GM23338 (cell line): ENCODE data around the gene GATAD2A.

Experiments
- CREB1 ChIP-seq: fragments of 250-450 bp; sonication (Bioruptor Pico); IDR thresholded peaks from 2 replicates; pipeline ENCODE4 v1.5.0; 2020; ENCODE audit warnings: low read depth, mild to moderate bottlenecking, moderate library complexity
- EZH2 ChIP-seq: fragments of 200-600 bp; sonication (generic); IDR thresholded peaks from one replicate; pipeline ENCODE4 v1.8.0; 2017; ENCODE audit warnings: antibody characterized with exemption, mild to moderate bottlenecking, low read depth; ENCODE audit not compliant: unreplicated experiment
- EZH2phosphoT487 ChIP-seq: fragments of 200-600 bp; sonication (generic); IDR thresholded peaks from one replicate; pipeline ENCODE4 v1.8.1; 2018; ENCODE audit warnings: antibody characterized with exemption; ENCODE audit not compliant: unreplicated experiment
- JUNB ChIP-seq: IDR thresholded peaks from one replicate; pipeline ENCODE4 v1.6.1; 2016; ENCODE audit warnings: antibody characterized with exemption; ENCODE audit not compliant: unreplicated experiment
- NANOG ChIP-seq: IDR thresholded peaks from 2 replicates; pipeline ENCODE4 v1.6.1; 2016; ENCODE audit warnings: antibody characterized with exemption, borderline replicate concordance
- POLR2AphosphoS5 ChIP-seq: IDR thresholded peaks from 2 replicates; pipeline ENCODE4 v1.6.1; 2016; ENCODE audit warnings: antibody characterized with exemption, low read depth
- STAT1 ChIP-seq: IDR thresholded peaks from one replicate; pipeline ENCODE4 v1.6.1; 2016; ENCODE audit warnings: antibody characterized with exemption; ENCODE audit not compliant: unreplicated experiment
- ZNF114 ChIP-seq: fragments of 250-450 bp; sonication (Bioruptor Pico); IDR thresholded peaks from 2 replicates; pipeline ENCODE4 v1.5.0; 2020; ENCODE audit warnings: mild to moderate bottlenecking, moderate library complexity
- ZNF331 ChIP-seq: fragments of 250-450 bp; sonication (Bioruptor Pico); IDR thresholded peaks from 2 replicates; pipeline ENCODE4 v1.5.0; 2020; ENCODE audit warnings: low read depth, mild to moderate bottlenecking, moderate library complexity
- TF ChIP-seq, protein P1 (sequence below), 2 experiments: fragments of 200-600 bp in 1 of 2; sonication (generic) in 1 of 2; conservative IDR thresholded peaks; 2 replicates each; pipeline versions ENCODE4 v1.5.1 to v1.6.1; 2016 to 2017; ENCODE audit warnings: antibody characterized with exemption in 2 of 2, low read depth in 2 of 2, mild to moderate bottlenecking in 2 of 2, moderate library complexity in 1 of 2
- TF ChIP-seq, protein P2 (sequence below): IDR thresholded peaks from one replicate; pipeline ENCODE4 v1.6.1; 2018; ENCODE audit warnings: antibody characterized with exemption; ENCODE audit not compliant: unreplicated experiment
- TF ChIP-seq, protein P3 (sequence below): IDR thresholded peaks from 2 replicates; pipeline ENCODE4 v1.6.1; 2016; ENCODE audit warnings: antibody characterized with exemption
- TF ChIP-seq, protein P4 (sequence below): fragments of 250-450 bp; sonication (Bioruptor Pico); IDR thresholded peaks from 2 replicates; pipeline ENCODE4 v1.5.0; 2020; ENCODE audit warnings: mild to moderate bottlenecking, moderate library complexity

DNA sequence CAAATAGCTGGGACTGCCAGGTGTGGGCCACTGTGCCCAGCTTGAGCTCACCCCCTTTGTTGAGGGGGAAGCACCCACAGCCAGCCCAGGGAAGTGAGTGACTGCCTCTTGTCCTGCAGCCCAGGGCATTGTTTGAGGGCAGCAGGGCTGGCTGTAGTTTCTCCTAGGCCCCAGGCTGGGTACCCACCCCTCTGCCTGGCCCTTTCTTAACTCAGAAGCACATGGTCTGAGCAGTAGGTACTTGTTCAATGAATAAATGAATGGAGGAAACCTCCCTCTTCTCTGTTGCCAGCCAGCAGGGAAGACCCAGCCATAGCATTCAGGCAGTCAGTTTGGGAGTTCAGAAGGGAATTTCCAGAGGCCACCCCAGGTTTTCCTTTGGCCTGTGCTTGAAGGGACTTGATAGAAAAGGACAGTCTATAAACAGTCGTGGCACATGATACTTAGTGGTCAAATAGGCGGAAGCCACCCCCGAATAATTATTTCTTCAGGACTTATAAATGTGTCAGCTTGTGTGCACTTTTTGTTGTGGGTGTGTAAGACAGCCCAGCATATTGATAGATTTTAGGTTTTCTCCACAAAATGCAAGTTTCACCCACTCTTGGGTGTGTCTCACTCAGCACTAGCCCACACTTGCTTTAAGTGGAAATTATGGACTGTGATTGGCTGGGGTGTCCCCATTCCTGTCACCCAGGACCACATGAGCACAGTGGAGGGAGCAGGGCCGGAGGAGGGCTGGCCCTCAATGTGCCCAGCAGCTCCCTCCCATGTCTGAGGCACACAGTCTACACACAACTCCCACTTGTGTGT lies 33.1 kb downstream of the GATAD2A start:
- TF ChIP-seq, protein P1, sequence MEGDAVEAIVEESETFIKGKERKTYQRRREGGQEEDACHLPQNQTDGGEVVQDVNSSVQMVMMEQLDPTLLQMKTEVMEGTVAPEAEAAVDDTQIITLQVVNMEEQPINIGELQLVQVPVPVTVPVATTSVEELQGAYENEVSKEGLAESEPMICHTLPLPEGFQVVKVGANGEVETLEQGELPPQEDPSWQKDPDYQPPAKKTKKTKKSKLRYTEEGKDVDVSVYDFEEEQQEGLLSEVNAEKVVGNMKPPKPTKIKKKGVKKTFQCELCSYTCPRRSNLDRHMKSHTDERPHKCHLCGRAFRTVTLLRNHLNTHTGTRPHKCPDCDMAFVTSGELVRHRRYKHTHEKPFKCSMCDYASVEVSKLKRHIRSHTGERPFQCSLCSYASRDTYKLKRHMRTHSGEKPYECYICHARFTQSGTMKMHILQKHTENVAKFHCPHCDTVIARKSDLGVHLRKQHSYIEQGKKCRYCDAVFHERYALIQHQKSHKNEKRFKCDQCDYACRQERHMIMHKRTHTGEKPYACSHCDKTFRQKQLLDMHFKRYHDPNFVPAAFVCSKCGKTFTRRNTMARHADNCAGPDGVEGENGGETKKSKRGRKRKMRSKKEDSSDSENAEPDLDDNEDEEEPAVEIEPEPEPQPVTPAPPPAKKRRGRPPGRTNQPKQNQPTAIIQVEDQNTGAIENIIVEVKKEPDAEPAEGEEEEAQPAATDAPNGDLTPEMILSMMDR (conservative IDR thresholded peaks at IDR 0.05; ENCODE audit: low read depth in 2 of 2), result no peak
- TF ChIP-seq POLR2AphosphoS5 (no peak), CREB1 (CRISPR knock-in tag) (no peak), EZH2phosphoT487 (no peak), JUNB (no peak), EZH2 (no peak), ZNF114 (CRISPR knock-in tag) (no peak), NANOG (no peak), ZNF331 (CRISPR knock-in tag) (no peak), STAT1 (no peak)
- TF ChIP-seq, protein P2, sequence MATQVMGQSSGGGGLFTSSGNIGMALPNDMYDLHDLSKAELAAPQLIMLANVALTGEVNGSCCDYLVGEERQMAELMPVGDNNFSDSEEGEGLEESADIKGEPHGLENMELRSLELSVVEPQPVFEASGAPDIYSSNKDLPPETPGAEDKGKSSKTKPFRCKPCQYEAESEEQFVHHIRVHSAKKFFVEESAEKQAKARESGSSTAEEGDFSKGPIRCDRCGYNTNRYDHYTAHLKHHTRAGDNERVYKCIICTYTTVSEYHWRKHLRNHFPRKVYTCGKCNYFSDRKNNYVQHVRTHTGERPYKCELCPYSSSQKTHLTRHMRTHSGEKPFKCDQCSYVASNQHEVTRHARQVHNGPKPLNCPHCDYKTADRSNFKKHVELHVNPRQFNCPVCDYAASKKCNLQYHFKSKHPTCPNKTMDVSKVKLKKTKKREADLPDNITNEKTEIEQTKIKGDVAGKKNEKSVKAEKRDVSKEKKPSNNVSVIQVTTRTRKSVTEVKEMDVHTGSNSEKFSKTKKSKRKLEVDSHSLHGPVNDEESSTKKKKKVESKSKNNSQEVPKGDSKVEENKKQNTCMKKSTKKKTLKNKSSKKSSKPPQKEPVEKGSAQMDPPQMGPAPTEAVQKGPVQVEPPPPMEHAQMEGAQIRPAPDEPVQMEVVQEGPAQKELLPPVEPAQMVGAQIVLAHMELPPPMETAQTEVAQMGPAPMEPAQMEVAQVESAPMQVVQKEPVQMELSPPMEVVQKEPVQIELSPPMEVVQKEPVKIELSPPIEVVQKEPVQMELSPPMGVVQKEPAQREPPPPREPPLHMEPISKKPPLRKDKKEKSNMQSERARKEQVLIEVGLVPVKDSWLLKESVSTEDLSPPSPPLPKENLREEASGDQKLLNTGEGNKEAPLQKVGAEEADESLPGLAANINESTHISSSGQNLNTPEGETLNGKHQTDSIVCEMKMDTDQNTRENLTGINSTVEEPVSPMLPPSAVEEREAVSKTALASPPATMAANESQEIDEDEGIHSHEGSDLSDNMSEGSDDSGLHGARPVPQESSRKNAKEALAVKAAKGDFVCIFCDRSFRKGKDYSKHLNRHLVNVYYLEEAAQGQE, result no peak
- TF ChIP-seq, protein P3, sequence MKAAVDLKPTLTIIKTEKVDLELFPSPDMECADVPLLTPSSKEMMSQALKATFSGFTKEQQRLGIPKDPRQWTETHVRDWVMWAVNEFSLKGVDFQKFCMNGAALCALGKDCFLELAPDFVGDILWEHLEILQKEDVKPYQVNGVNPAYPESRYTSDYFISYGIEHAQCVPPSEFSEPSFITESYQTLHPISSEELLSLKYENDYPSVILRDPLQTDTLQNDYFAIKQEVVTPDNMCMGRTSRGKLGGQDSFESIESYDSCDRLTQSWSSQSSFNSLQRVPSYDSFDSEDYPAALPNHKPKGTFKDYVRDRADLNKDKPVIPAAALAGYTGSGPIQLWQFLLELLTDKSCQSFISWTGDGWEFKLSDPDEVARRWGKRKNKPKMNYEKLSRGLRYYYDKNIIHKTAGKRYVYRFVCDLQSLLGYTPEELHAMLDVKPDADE, result no peak
- TF ChIP-seq, protein P4, sequence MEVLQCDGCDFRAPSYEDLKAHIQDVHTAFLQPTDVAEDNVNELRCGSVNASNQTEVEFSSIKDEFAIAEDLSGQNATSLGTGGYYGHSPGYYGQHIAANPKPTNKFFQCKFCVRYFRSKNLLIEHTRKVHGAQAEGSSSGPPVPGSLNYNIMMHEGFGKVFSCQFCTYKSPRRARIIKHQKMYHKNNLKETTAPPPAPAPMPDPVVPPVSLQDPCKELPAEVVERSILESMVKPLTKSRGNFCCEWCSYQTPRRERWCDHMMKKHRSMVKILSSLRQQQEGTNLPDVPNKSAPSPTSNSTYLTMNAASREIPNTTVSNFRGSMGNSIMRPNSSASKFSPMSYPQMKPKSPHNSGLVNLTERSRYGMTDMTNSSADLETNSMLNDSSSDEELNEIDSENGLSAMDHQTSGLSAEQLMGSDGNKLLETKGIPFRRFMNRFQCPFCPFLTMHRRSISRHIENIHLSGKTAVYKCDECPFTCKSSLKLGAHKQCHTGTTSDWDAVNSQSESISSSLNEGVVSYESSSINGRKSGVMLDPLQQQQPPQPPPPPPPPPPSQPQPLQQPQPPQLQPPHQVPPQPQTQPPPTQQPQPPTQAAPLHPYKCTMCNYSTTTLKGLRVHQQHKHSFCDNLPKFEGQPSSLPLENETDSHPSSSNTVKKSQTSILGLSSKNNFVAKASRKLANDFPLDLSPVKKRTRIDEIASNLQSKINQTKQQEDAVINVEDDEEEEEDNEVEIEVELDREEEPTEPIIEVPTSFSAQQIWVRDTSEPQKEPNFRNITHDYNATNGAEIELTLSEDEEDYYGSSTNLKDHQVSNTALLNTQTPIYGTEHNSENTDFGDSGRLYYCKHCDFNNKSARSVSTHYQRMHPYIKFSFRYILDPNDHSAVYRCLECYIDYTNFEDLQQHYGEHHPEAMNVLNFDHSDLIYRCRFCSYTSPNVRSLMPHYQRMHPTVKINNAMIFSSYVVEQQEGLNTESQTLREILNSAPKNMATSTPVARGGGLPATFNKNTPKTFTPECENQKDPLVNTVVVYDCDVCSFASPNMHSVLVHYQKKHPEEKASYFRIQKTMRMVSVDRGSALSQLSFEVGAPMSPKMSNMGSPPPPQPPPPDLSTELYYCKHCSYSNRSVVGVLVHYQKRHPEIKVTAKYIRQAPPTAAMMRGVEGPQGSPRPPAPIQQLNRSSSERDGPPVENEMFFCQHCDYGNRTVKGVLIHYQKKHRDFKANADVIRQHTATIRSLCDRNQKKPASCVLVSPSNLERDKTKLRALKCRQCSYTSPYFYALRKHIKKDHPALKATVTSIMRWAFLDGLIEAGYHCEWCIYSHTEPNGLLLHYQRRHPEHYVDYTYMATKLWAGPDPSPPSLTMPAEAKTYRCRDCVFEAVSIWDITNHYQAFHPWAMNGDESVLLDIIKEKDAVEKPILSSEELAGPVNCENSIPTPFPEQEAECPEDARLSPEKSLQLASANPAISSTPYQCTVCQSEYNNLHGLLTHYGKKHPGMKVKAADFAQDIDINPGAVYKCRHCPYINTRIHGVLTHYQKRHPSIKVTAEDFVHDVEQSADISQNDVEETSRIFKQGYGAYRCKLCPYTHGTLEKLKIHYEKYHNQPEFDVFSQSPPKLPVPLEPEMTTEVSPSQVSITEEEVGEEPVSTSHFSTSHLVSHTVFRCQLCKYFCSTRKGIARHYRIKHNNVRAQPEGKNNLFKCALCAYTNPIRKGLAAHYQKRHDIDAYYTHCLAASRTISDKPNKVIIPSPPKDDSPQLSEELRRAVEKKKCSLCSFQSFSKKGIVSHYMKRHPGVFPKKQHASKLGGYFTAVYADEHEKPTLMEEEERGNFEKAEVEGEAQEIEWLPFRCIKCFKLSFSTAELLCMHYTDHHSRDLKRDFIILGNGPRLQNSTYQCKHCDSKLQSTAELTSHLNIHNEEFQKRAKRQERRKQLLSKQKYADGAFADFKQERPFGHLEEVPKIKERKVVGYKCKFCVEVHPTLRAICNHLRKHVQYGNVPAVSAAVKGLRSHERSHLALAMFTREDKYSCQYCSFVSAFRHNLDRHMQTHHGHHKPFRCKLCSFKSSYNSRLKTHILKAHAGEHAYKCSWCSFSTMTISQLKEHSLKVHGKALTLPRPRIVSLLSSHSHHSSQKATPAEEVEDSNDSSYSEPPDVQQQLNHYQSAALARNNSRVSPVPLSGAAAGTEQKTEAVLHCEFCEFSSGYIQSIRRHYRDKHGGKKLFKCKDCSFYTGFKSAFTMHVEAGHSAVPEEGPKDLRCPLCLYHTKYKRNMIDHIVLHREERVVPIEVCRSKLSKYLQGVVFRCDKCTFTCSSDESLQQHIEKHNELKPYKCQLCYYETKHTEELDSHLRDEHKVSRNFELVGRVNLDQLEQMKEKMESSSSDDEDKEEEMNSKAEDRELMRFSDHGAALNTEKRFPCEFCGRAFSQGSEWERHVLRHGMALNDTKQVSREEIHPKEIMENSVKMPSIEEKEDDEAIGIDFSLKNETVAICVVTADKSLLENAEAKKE (CRISPR knock-in tag), result no peak
